GM21723 (cell line): ENCODE data around the gene RAVER2.
A peak's percentile ranks its signal among the peaks of the same experiment; 100 is the strongest.
"Not testable (repeated sequence)": the region's sequence is repeated elsewhere in the genome, so short reads cannot be mapped to it uniquely, and the experiment has no call there.

Source experiments
- ATAC-seq: cut with Tn5 transposase; IDR thresholded peaks from one replicate; pipeline ENCODE4 v1.9.1; 2021; ENCODE audit warnings: mild to moderate bottlenecking, moderate library complexity; ENCODE audit not compliant: unreplicated experiment

RAVER2 gene, protein sequence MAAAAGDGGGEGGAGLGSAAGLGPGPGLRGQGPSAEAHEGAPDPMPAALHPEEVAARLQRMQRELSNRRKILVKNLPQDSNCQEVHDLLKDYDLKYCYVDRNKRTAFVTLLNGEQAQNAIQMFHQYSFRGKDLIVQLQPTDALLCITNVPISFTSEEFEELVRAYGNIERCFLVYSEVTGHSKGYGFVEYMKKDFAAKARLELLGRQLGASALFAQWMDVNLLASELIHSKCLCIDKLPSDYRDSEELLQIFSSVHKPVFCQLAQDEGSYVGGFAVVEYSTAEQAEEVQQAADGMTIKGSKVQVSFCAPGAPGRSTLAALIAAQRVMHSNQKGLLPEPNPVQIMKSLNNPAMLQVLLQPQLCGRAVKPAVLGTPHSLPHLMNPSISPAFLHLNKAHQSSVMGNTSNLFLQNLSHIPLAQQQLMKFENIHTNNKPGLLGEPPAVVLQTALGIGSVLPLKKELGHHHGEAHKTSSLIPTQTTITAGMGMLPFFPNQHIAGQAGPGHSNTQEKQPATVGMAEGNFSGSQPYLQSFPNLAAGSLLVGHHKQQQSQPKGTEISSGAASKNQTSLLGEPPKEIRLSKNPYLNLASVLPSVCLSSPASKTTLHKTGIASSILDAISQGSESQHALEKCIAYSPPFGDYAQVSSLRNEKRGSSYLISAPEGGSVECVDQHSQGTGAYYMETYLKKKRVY

DNA sequence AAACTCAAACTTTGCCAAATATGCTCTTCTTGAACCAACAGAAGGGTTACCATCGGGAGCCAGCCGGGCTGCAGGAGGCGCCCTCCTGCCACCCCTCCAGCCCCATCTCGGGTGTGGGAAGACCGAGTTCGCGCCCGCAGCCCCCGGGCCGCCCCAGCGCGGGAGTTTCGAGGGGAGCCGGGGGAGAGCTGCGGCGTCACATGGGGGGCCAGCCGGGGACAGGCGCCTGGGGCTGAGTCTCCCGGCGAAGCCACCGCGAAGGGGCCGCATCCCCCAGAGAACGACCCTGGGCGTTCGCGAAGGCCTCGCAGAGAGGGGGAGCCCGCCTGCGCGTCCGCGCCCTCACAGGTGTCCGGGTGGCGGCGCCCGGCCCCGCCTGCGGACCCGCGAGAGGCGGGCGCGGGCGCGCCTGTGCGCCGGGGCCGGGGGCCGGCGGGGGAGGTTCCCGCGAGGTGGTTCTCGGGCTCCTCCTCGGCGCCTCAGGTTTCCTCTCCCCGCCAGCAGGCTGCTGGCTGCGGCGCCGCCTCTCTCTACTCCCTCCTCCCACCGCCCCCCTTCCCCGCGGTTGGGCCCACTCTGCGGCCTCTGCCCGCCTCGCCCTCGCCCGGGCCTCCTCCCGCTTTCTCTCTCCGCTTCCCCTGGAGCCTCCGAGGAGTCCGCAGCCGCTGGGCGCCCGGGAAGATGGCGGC, at the start of gene RAVER2:
RAVER2 (plus strand) TSS at position 584 of the 689 bp plus-strand sequence; CDS start at position 682, 98 bp downstream.
- ATAC-seq = peak; percentile 64

DNA sequence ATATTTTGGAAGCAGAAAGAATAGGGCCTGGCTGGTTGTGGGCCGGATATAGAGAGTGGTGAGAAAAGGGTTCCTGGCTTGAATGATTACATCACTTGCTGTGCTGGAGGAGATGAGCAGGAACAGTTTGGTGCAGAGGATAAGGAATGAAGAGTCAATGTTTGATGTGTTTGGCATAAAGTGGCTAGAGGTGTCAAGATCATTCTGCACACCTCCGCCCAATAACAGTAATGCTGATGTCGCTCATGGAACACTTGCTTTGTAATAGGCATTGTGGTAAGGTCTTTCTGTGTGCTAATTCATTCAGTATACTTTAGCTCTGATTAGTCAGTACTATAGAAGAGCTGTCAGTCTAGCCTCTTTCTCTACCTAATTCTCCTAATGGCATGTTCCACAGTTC, 48.0 kb upstream of the RAVER2 start:
- ATAC-seq = no peak

DNA sequence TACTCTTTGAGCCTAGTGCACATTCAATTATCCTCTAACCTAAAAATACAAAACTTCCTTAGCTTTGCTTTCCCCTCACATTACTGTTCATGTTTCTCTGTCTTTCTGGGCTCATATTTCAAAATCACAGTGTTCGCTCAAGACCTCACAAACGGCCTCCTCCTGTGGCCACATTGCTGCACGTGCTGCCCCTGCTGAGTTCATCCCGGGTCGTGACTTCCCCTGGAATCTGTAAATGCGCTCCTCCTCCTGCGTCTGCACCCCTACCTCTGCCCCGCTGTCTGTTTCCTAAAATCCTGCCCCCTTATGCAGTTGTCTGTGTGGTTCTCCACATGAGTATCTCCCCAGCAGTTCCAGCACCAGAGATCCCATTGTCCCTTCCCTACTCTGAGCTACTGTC, 45.5 kb upstream of the RAVER2 start:
- ATAC-seq = no peak

DNA sequence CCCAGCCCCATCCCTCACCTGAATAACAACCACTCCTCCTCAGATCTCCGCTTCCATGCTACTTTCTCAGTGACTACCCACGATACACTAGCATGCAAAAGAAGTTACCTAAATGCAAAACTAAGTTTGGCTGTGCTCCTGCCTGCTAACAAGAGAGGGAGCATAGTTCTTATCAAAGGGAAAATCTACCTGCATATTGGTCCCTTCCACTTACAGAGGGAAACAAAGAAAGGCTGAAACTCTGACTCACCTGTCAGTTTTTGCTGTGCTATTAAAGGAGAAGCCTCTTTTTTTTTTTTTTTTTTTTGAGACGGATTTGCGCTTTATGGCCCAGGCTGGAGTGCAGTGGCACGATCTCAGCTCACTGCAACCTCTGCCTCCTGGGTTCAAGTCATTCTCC, 43.8 kb upstream of the RAVER2 start:
- ATAC-seq = no peak

DNA sequence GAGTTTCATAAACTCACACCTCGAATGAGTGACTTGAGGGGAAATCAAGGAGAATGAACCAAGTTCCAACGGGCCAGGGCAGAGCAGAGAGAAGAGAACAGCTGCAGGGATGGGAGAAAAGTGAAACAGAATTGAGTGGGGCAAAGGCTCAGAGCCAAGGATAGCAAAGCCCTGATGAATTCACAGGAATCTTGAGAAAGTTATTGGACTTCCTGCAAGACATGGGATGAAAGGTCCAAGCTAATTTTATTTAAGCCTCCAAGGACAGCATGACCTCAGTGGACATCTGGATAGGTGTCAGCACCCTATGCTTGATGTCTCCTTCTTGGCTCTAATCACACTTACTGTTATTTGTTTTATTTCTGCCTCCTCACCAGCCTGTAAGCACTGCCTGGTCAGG, 43.0 kb upstream of the RAVER2 start:
- ATAC-seq = no peak

DNA sequence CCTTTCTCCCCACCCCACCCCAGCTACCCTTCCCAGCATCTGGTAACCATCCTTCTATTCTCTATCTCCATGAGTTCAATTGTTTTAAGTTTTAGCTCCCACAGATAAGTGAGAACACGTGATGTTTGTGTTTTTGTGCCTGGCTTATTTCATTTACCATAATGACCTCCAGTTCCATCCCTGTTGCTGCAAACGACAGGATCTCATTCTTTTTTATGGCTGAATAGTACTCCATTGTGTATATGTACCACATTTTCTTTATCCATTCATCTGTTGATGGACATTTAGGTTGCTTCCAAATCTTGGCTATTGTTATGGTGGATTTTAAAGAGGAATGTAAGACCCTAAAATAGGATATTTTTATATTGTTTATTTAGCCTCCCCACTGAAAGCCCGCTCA, 42.2 kb upstream of the RAVER2 start:
- not testable (repeated sequence) for ATAC-seq

DNA sequence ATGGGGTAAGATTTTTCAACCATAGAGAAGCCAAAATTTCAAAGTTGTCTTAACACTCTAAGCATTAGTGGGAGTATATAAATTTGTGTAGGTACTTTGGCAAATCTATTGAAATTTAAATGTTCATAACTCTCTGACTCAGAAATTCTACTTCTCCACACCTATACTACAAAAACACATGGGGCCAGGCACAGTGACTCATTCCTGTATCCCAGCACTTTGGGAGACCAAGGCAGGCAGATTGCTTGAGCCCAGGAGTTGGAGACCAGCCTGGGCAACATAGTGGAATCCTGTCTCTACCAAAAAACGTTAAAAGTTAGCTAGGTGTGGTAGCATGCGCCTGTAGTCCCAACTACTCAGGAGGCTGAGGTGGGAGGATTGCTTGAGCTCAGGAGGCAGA, 41.3 kb upstream of the RAVER2 start:
- ATAC-seq = no peak

DNA sequence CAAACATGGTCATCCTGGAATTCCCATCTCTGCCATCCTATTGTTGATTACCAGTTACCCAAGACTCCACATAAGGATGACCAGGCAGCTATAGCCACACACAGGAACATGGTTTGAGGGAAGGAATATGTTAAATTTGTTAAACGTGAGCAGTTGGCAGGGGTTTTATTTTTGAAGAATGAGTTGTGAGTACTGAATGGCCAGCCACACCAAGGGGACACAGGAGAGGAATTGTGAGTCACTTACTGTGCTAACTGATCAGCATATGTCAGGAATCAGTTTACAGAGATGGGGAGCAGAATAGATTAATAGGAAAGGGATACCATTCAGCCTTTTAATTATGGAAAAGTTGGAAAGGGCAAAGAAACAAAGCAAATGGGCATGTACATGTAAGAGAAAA, 39.3 kb upstream of the RAVER2 start:
- no peak for ATAC-seq

DNA sequence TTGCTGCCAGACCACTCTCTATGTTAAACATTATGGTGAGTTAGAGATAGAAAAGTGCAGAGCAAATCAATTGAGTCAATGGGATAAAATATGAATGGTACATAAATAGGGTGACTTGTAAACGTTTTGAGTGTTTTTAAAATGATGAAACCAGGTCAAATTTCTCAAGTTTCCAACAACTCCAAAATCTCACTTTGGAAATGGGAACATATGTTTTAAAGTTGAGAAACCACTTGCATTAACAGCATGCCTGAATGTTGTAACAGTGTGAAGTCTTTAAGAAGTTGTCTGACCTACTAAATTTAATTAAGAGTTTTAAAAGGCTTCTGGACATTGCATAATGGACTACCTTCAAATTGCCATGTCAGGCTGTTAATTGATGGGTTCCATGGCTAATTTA, 33.6 kb upstream of the RAVER2 start:
- ATAC-seq = no peak

DNA sequence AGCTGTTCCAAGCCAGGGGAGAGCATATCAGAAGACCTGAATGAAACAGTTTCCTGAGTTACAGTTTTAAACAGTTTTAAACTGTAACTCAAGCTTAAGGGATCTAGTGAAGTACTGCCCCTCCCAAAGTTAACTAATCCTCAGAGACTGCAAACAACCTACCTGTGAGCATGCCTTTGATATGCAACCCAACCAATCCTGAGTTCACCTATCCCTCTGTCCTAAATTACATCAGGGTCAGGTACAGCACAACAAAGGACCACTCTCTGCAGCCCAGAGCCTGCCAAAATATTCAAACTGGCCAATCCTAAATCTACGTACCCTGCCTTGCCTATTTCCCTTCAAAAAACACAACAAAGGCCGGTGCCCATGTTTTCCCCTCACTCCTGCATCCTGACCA, 32.8 kb upstream of the RAVER2 start:
- no peak for ATAC-seq

DNA sequence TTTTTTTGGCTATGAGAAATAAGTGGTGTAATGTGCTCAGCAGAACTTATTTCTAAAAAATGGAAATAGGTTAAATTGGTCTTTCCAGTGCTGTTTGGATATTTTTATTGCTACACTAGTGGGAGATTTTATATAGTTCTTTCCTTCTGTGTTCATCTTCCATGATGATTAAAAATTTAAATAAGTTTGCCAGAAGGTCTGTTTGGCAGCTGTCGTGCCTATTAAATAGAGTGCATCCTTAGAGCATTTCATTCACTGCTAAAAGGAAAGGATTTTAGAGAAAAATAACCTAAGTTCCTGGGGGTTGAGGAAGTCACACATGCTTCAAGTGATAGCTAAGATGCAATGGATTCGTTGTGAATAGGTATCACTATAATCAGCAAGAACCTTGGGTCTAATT, 29.7 kb upstream of the RAVER2 start:
- no peak for ATAC-seq

DNA sequence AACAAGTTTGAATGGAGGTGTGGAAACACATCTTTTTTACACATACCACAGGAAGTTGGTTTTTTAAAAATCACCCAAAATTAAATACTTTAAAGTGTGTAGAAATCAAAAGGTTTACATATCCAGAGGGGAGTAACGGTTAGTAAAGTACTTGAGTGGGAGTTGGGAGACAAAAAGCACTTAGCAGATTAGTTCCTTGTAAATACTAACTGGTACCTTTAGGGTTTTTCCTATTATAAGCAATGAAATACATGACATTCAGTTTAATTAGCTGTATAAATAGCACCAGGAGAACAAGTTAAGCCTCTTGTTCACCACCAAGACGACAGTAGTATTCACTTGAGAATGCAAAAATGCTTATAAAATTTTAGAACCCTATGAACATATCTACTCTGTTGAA, 23.7 kb upstream of the RAVER2 start:
- ATAC-seq = no peak

DNA sequence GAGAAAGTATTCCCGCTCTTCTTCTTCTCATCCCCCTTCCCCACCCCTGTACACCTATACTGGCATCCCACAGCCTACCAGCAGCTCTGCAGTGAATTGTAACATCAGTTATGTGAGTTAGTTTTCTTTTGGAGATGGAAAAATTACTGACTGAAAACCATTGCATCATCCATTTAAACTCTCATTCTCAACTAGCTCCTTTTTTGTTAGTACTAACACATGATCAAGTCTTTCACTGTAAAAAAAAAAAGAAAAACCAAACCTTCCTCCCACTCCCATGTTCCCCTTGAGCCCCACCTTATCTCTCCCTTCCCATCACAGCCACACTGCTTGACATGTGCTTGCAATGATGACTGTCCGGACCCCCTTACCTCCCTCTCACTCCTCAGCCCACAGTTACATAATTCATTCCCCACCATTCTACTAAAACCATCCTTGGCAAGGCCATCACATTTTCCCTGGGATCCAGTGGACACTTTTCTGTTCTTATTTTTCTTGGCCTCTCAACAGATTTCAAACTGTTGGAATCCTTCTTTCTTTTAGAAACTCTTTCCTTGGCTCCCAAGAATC, 23.2 kb upstream of the RAVER2 start:
- no peak for ATAC-seq

DNA sequence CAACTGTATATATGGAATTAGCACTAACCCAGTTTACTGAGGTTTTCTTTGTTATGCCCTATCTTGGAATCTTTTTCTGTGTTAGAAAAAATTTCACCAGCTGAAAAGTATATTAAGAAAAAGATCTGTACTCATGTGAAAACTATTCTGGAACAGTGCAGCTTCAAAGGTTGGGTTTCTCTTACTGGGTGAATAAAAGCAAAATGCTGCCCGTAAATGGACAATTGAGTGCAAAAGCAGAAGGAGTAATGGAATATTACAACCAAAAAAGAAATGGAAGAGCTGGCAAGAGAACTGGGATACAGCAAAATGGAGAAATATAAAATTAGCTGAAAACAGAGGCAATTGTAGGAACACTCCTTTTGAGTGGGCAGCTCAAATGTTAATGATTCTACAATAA, 17.0 kb upstream of the RAVER2 start:
- ATAC-seq = no peak

DNA sequence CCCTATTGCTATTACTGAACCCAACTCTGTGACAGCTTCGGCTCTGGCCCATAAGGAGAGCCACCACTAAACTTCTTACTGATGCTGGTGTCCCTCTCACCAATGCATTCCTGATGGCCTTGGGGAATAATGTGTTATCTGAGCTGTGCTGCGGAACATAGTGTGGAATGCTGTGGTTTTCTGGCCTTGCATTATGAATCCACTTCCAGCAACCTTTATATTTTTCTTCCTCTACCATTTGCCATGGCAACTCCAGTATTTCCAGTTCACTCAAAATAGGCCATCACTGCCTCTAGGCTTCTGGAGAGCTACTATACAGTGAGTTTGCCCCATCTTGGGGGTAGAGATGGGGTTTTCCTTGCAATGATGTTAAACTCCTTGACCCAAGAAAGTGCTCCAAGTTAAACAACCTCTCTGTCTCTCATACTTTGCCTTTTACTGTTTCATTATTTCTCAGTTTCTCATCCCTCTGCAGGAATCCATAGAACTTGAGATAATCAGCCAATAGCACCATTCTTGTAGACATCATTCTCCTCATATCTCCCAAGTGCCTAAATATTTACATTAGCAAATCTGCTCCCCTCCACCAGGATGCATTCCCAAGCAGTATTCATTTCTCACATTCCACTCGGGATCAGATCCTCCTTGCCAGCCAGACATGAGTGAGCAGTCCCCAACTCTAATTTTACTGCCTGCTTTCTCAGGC, 11.1 kb upstream of the RAVER2 start:
- ATAC-seq = no peak

DNA sequence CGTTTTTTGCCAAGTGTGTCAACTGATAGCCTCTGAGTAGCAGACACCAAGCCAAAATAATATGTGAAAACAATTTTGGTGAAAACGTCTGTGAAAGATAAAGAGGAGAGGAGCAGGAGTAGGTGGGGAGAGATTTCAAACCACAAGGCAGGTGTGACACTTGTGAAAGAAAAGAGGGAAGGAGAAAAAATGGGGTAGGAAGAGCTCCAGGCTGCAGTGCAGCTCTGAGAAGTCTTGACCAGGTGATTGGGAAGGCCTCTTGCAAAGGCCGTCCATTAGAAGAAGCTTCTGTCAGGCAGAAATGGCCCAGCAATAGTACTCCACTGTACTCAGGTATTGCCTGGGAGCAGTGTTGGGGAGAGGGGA, 10.6 kb upstream of the RAVER2 start:
- no peak for ATAC-seq

DNA sequence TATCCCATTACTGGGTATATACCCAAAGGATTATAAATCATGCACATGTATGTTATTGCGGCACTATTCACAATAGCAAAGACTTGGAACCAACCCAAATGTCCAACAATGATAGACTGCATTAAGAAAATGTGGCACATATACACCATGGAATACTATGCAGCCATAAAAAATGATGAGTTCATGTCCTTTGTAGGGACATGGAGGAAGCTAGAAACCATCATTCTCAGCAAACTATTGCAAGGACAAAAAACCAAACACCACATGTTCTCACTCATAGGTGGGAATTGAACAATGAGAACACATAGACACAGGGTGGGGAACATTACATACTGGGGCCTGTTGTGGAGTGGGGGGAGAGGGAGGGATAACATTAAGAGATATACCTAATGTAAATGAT, 4.2 kb upstream of the RAVER2 start:
- ATAC-seq = not testable (repeated sequence)

DNA sequence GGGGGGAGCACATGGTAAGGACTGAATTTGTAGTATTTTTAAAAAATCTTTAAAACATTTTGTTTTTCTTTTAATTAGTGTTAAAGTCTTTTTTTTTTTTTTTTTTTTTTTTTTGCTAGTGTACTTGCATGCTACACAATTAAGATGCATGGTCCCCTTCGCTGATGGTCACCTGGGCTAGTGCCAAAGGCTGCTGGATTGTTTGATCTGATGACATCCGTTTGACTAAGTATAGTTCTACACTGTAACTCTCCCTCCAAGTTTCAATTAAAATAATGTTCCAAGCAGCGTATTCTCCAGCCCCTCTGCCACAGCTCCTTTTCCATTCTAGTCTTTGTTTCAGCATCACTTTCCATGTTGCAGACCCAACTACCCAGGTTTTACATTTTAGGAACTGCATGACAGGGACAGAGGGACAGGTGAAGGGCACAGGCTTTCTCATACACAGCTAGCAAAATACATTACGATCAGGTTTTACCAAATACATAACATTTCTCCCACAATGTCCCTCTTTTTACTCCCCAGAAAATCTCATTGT, 852 bp upstream of the RAVER2 start:
- ATAC-seq = no peak

DNA sequence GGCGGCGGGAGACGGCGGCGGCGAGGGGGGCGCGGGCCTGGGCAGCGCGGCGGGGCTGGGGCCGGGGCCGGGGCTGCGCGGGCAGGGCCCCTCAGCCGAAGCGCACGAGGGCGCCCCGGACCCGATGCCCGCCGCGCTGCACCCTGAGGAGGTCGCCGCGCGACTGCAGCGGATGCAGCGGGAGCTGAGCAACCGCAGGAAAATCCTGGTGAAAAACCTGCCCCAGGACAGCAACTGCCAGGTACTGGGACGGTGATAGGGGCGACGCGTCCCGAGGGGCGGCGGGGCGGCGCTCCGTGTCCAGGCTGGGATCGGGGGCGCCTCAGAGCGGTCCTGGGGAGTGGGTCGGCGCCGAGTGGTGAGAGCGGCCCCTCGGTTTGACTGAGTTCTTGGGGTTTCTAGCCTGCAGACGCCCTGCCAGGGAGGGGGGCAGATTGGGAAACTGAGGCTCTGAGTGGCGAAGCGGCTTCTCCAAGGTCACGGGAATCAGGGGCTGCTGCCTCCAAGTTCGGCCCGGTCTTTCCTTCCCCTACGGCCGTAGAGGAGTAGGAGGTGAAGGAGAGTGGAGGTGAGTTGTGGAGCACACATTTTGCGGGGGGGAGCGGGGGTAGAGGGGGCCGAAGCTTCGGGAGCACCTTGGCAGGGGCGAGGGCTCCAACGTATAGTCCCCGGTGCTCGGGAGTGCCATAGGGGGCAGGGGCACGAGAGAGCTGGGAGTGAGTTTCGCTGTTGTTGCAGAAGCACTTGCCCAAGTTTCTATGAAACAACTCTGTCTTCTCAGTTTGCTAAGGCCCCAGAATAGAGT, 508 bp downstream of the RAVER2 start:
- ATAC-seq = peak; percentile 42
